ENCODE measurements around the gene ST8SIA6. TPM values are rescaled to one million over a fixed set of nuclear protein-coding genes. Genes with fewer than 3 reads are reported as not detected.

Gene ST8SIA6
- total and polyA plus RNA-seq, 9 of the 15 experiments (the other 6 are each of a cell fraction or from before 2014, with no cell fraction given), result 0.69 to 6.7 (median 5.0) TPM

DNA sequence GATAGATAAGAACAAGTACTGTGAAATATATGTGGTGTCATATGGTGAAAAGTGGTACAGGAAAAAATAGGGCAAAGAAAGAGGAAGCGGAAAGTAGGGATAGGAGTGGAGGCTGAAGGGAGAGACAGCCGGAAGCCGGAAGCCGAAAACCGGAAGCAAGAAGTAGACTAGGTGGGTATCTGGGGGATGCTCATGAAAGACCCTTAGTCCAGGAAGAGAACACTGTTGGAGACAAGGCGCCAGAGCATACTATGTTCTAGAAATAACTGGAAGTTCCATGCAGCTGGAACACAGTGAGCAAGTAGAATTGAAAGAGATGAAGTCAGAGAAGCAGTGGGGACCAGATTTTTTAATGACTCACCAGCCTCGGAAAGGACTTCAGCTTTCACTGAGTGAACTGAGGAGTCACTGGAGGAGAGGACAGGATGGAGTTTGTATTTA is 22.5 kb downstream of the ST8SIA6 start (continued):
- TF ChIP-seq NFE2L1 (tag; IDR thresholded peaks at IDR 0.05; ENCODE audit: borderline replicate concordance, low read depth), result no peak
- TF ChIP-seq ELF1 (tag; IDR thresholded peaks at IDR 0.05), result peak; percentile 70
- TF ChIP-seq CHCHD3 (CRISPR knock-in tag; IDR thresholded peaks at IDR 0.05), result no peak
- no peak for TF ChIP-seq ZC3H11A (IDR thresholded peaks at IDR 0.05; ENCODE audit: low read depth, low read length)
- no peak for TF ChIP-seq ZNF76 (CRISPR knock-in tag; IDR thresholded peaks at IDR 0.05; ENCODE audit: borderline replicate concordance)
- no peak for TF ChIP-seq ZNF311 (CRISPR knock-in tag; IDR thresholded peaks at IDR 0.05)
- no peak for TF ChIP-seq ZNF165 (CRISPR knock-in tag; IDR thresholded peaks at IDR 0.05; ENCODE audit: borderline replicate concordance)
- no peak for TF ChIP-seq GATAD2B (IDR thresholded peaks at IDR 0.05; ENCODE audit: borderline replicate concordance)
- TF ChIP-seq KDM1A (IDR thresholded peaks at IDR 0.05), result peak in 1 of 2 experiments; percentile 38; a peak in 2 of 4 replicates
- no peak for TF ChIP-seq YY1 (IDR thresholded peaks at IDR 0.05; ENCODE audit: borderline replicate concordance in 1 of 3, control insufficient read depth in 1 of 3, extremely low read depth in 1 of 3, insufficient read depth in 3 of 3, insufficient read length in 1 of 3, insufficient replicate concordance in 2 of 3, low read depth in 1 of 3, low read length in 2 of 3)
- TF ChIP-seq ELF4 (CRISPR knock-in tag; IDR thresholded peaks at IDR 0.05), result 0 out of 2 replicates have a peak, but pooled peaks have one; percentile 34
- no peak for TF ChIP-seq PTBP1 (IDR thresholded peaks at IDR 0.05; ENCODE audit: low read depth, low read length)
- TF ChIP-seq MAFK (IDR thresholded peaks at IDR 0.05; ENCODE audit: low read length), result no peak
- TF ChIP-seq XRCC5 (IDR thresholded peaks at IDR 0.05; ENCODE audit: low read depth, low read length), result no peak
- peak; percentile 49; the same call in 1 of the 2 replicates for TF ChIP-seq SMARCE1 (IDR thresholded peaks at IDR 0.05)
- no peak for TF ChIP-seq EWSR1 (IDR thresholded peaks at IDR 0.05; ENCODE audit: borderline replicate concordance, low read depth, partially characterized antibody)
- no peak for TF ChIP-seq ZNF408 (CRISPR knock-in tag; IDR thresholded peaks at IDR 0.05; ENCODE audit: low read depth)
- no peak for TF ChIP-seq SIN3B (IDR thresholded peaks at IDR 0.05; ENCODE audit: low read depth)
- no peak for TF ChIP-seq WHSC1 (IDR thresholded peaks at IDR 0.05; ENCODE audit: low read length)
- TF ChIP-seq HDAC8 (tag; IDR thresholded peaks at IDR 0.05), result no peak
- TF ChIP-seq HCFC1 (IDR thresholded peaks at IDR 0.05; ENCODE audit: low read depth, low read length), result no peak
- peak; percentile 11 for TF ChIP-seq MEIS2 (IDR thresholded peaks at IDR 0.05; ENCODE audit: partially characterized antibody)
- no peak for TF ChIP-seq TEAD4 (IDR thresholded peaks at IDR 0.05; ENCODE audit: low read length)
- no peak for TF ChIP-seq TEAD4 (CRISPR knock-in tag; IDR thresholded peaks at IDR 0.05; ENCODE audit: borderline replicate concordance)
- TF ChIP-seq, protein P1, sequence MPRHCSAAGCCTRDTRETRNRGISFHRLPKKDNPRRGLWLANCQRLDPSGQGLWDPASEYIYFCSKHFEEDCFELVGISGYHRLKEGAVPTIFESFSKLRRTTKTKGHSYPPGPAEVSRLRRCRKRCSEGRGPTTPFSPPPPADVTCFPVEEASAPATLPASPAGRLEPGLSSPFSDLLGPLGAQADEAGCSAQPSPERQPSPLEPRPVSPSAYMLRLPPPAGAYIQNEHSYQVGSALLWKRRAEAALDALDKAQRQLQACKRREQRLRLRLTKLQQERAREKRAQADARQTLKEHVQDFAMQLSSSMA (CRISPR knock-in tag; IDR thresholded peaks at IDR 0.05), result no peak
- TF ChIP-seq SMARCA4 (IDR thresholded peaks at IDR 0.05), result peak; percentile 53; the same call in 1 of the 2 replicates
- TF ChIP-seq, protein P2, sequence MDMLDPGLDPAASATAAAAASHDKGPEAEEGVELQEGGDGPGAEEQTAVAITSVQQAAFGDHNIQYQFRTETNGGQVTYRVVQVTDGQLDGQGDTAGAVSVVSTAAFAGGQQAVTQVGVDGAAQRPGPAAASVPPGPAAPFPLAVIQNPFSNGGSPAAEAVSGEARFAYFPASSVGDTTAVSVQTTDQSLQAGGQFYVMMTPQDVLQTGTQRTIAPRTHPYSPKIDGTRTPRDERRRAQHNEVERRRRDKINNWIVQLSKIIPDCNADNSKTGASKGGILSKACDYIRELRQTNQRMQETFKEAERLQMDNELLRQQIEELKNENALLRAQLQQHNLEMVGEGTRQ (CRISPR knock-in tag; IDR thresholded peaks at IDR 0.05), result no peak
- no peak for TF ChIP-seq TGIF2 (CRISPR knock-in tag; IDR thresholded peaks at IDR 0.05)
- 0 out of 2 replicates have a peak, but pooled peaks have one; percentile 37 for TF ChIP-seq HEY1 (CRISPR knock-in tag; IDR thresholded peaks at IDR 0.05; ENCODE audit: borderline replicate concordance)
- no peak; the same call in 1 of the 2 replicates for TF ChIP-seq SMARCC2 (IDR thresholded peaks at IDR 0.05; ENCODE audit: low read depth)

Data from K562 (cell line).